SK-N-MC (cell line): ENCODE measurements around the gene CASP1.

Experiments used
- EZH2 ChIP-seq: fragments of 200-600 bp; sonication (generic); IDR thresholded peaks from one replicate; pipeline ENCODE4 v1.6.1; 2017; ENCODE audit warnings: antibody characterized with exemption
- FOXP2 ChIP-seq: optimal IDR thresholded peaks from 2 replicates; pipeline ENCODE3; 2011; ENCODE audit warnings: mild to moderate bottlenecking, moderate library complexity; ENCODE audit not compliant: insufficient read depth; ENCODE audit errors: extremely low read length, control extremely low read depth
- POLR2AphosphoS5 ChIP-seq: IDR thresholded peaks from 2 replicates; pipeline ENCODE4 v1.6.1; 2012; ENCODE audit warnings: mild to moderate bottlenecking, low read depth, low read length, borderline replicate concordance

DNA sequence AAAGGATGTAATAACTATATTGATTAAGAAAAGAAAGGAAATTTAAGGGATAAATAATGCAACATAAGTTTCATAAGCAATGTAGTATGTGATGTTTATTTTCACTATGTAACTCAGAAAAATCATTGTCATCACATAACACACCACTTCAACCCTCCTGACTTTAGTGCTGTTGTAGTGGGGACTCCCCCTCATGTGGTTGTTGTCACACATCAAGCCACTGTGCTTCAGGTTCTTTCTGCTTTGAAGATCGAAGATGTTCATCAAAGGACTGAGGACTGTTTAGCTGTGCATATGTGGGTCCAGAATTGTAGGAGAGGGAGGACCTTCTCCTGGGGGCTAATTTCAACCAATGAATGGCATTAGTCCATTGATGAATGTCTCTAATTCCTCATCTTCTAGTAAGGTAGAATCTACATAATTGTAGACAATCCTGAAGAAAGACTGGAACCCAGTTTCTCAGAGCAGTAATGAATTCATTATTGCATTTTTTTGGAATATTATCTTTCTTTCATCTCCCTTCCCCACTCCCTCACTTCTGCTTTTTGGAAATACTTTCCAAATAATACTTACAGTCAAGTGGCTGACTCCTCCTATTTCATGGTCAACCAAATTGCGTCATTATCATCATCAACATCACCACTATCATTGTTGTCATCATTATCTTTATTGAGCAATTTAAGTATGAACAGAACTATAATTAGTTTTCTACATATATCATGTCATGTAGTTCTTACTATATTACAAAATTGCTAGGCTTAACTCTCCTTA is 20.0 kb upstream of the CASP1 start:
- TF ChIP-seq EZH2 (no peak), POLR2AphosphoS5 (no peak), FOXP2 (no peak)
